ENCODE data around the gene THAP7. TPM values are rescaled to one million over a fixed set of nuclear protein-coding genes. Genes with fewer than 3 reads are reported as not detected.

The THAP7 gene
- total RNA-seq, 1 experiment from 2014 or later = 23.5 TPM

- Histone ChIP-seq H3K9me3 (ENCODE audit: control insufficient read depth, insufficient read depth, low read depth, low read length) (no peaks in the 10 kb centered on the region), H3K27ac (ENCODE audit: low read length) (no peak overlapping the region), H3K4me3 (ENCODE audit: low read depth in 2 of 2, low read length in 2 of 2) (no peak overlapping the region), H3K27me3 (ENCODE audit: control insufficient read depth, insufficient read depth, low read length) (no peaks in the 10 kb centered on the region), H3K36me3 (ENCODE audit: control insufficient read depth, insufficient read depth, low read length) (no peaks in the 10 kb centered on the region), H3K4me1 (ENCODE audit: control insufficient read depth, insufficient read depth, low read length) (no peaks in the 10 kb centered on the region)
- intact Hi-C loops (cut with micrococcal nuclease; ENCODE audit: unreplicated experiment) = no loop called here
- ChIA-PET CTCF (no interaction called here), POLR2A (no interaction called here)
- no peak for ATAC-seq
- in situ Hi-C loops (cut with HindIII; ENCODE audit: low pct_unique_long_range_greater_than_20kb, low sequenced_read_pairs) = no loop called here
- DNase-seq (ENCODE audit: low read depth, low spot score) = no peak
- BruUV-seq (replicated peaks) = no TSS peak
- TF ChIP-seq CTCF (IDR thresholded peaks at IDR 0.05) (no peak), POLR2AphosphoS5 (IDR thresholded peaks at IDR 0.05; ENCODE audit: low read depth, low read length) (no peak), TCF7L2 (IDR thresholded peaks at IDR 0.05; ENCODE audit: low read depth, low read length) (no peak), SIN3A (IDR thresholded peaks at IDR 0.05; ENCODE audit: borderline replicate concordance, insufficient read depth, low read depth, low read length) (no peak), REST (IDR thresholded peaks at IDR 0.05; ENCODE audit: insufficient read depth in 1 of 2, low read depth in 2 of 2, low read length in 1 of 2) (no peak)
Measured at GRCh38 chr22:21025266-21025665, 23.3 kb upstream of the THAP7 start.

- H3K4me3 ChIP-seq (ENCODE audit: low read depth in 2 of 2, low read length in 2 of 2) = no peak overlapping the region
- no peaks in the 10 kb centered on the region for H3K9me3 ChIP-seq (ENCODE audit: control insufficient read depth, insufficient read depth, low read depth, low read length)
- no peaks in the 10 kb centered on the region for H3K27me3 ChIP-seq (ENCODE audit: control insufficient read depth, insufficient read depth, low read length)
- H3K4me1 ChIP-seq (ENCODE audit: control insufficient read depth, insufficient read depth, low read length) = no peaks in the 10 kb centered on the region
- ATAC-seq (no peak), DNase-seq (ENCODE audit: low read depth, low spot score) (no peak)
- TF ChIP-seq TCF7L2 (IDR thresholded peaks at IDR 0.05; ENCODE audit: low read depth, low read length) (no peak), CTCF (IDR thresholded peaks at IDR 0.05) (no peak), POLR2AphosphoS5 (IDR thresholded peaks at IDR 0.05; ENCODE audit: low read depth, low read length) (no peak), SIN3A (IDR thresholded peaks at IDR 0.05; ENCODE audit: borderline replicate concordance, insufficient read depth, low read depth, low read length) (no peak), REST (IDR thresholded peaks at IDR 0.05; ENCODE audit: insufficient read depth in 1 of 2, low read depth in 2 of 2, low read length in 1 of 2) (no peak)
- intact Hi-C loops (cut with micrococcal nuclease; ENCODE audit: unreplicated experiment) (no loop called here), in situ Hi-C loops (cut with HindIII; ENCODE audit: low pct_unique_long_range_greater_than_20kb, low sequenced_read_pairs) (no loop called here)
- no TSS peak for BruUV-seq (replicated peaks)
- POLR2A ChIA-PET = no interaction called here
- no peaks in the 10 kb centered on the region for H3K36me3 ChIP-seq (ENCODE audit: control insufficient read depth, insufficient read depth, low read length)
- CTCF ChIA-PET = no interaction called here
- H3K27ac ChIP-seq (ENCODE audit: low read length) = no peak overlapping the region
Measured at GRCh38 chr22:21022955-21023614, 21.2 kb upstream of the THAP7 start.

Measured in Panc1 (cell line).